HepG2 (cell line): ENCODE data around the gene HSPB6. TPM values are rescaled to one million over a fixed set of nuclear protein-coding genes. Genes with fewer than 3 reads are reported as not detected.

Experiments used
- ATAC-seq: fragments of 200-7000 bp; cut with Tn5 transposase; 3 replicates; pipeline ENCODE4 v1.9.1; 2020; ENCODE audit warnings: mild to moderate bottlenecking, moderate library complexity
- BruUV-seq: library from RNA; stranded (reverse); fragments of 400-500 nt; replicated peaks from 2 replicates; lab custom pipeline; 2021; lab: Mats Ljungman, UMichigan
- CTCF ChIA-PET: fragments of 300-600 bp; formaldehyde crosslinking; extraction: SDS; loops from one replicate; lab custom pipeline; 2021; ENCODE audit warnings: low total read pairs, inconsistent platforms, low intra/inter-chr PET ratio; lab: Yijun Ruan, JAX
- POLR2A ChIA-PET: fragments of 350-600 bp; sonication (Branson Sonifier 250); formaldehyde crosslinking; loops from one replicate; lab custom pipeline; 2020; ENCODE audit warnings: antibody characterized with exemption, inconsistent platforms; lab: Yijun Ruan, JAX
- DNase-seq: peaks from one replicate; pipeline ENCODE4 v3.0.0-alpha.2; 2015; ENCODE audit warnings: low spot score
- FAIRE-seq: peaks from 3 replicates; lab custom pipeline; 2011; peaks lifted over from hg19 to GRCh38; lab: Jason Lieb, UNC
- H2AFZ ChIP-seq: one replicate; pipeline ENCODE4 v1.6.1; 2011; ENCODE audit warnings: low read length, inconsistent platforms
- H3K27ac ChIP-seq: fragments of 300-600 bp; 3 replicates; pipeline ENCODE4 v1.8.0; 2011; ENCODE audit warnings: mixed run types, mild to moderate bottlenecking, mixed read lengths, low read length, inconsistent platforms; ENCODE audit not compliant: insufficient read depth; ENCODE audit errors: extremely low read length
- H3K27me3 ChIP-seq, 2 experiments: fragments of 200-600 bp in 1 of 2; 2 replicates in 1 of 2; 3 replicates in 1 of 2; pipeline versions ENCODE4 v1.6.0 to v1.8.0; 2011; ENCODE audit warnings: low read length in 2 of 2, mild to moderate bottlenecking in 2 of 2, moderate library complexity in 2 of 2, inconsistent platforms in 1 of 2; ENCODE audit not compliant: insufficient read depth in 2 of 2, control insufficient read depth in 1 of 2
- H3K36me3 ChIP-seq, 2 experiments: fragments of 200-600 bp in 1 of 2; replicated peaks in 1 of 2; 2 replicates in 1 of 2; 3 replicates in 1 of 2; pipeline versions ENCODE4 v1.5.1 to v1.8.0; 2011; ENCODE audit warnings: low read length in 2 of 2, inconsistent platforms in 1 of 2; ENCODE audit not compliant: insufficient read depth in 2 of 2, control insufficient read depth in 1 of 2
- H3K4me1 ChIP-seq: 2 replicates; pipeline ENCODE4 v1.5.1; 2012; ENCODE audit warnings: low read length, inconsistent platforms; ENCODE audit not compliant: insufficient read depth
- H3K4me2 ChIP-seq: 2 replicates; pipeline ENCODE4 v1.6.0; 2011; ENCODE audit warnings: low read depth, low read length, inconsistent platforms
- H3K4me3 ChIP-seq, 3 experiments: fragments of 200-600 bp in 1 of 3; sonication (generic), shearing (Covaris generic) in 1 of 3; replicated peaks in 1 of 3; 2 replicates each; pipeline ENCODE4 v1.5.1; 2011 to 2016; ENCODE audit warnings: low read length in 3 of 3, inconsistent platforms in 2 of 3, low read depth in 2 of 3, mild to moderate bottlenecking in 2 of 3, control low read depth in 1 of 3, mixed read lengths in 1 of 3; ENCODE audit not compliant: insufficient read depth in 1 of 3
- H3K79me2 ChIP-seq: one replicate; pipeline ENCODE4 v1.6.1; 2011; ENCODE audit warnings: low read length, inconsistent platforms; ENCODE audit not compliant: insufficient read depth
- H3K9ac ChIP-seq: 2 replicates; pipeline ENCODE4 v1.6.0; 2011; ENCODE audit warnings: mild to moderate bottlenecking, low read depth, low read length, inconsistent platforms; ENCODE audit not compliant: insufficient read depth
- H3K9me3 ChIP-seq: 2 replicates; pipeline ENCODE4 v1.5.1; 2012; ENCODE audit warnings: mild to moderate bottlenecking, low read length
- H4K20me1 ChIP-seq: 2 replicates; pipeline ENCODE4 v1.6.0; 2011; ENCODE audit warnings: inconsistent platforms, mild to moderate bottlenecking, low read length, moderate library complexity; ENCODE audit not compliant: insufficient read depth
- CREB1 ChIP-seq, 2 experiments: fragments of 450-650 bp in 1 of 2; IDR thresholded peaks; 2 replicates each; pipeline ENCODE4 v1.6.1; 2016 to 2017; ENCODE audit warnings: control low read depth in 1 of 2, mild to moderate bottlenecking in 1 of 2, missing compliant biosample characterization in 1 of 2, missing genetic modification characterization in 1 of 2
- GATAD1 ChIP-seq: IDR thresholded peaks from 2 replicates; pipeline ENCODE4 v1.6.1; 2016; ENCODE audit warnings: missing genetic modification reagents, missing compliant biosample characterization
- JUNB ChIP-seq: sonication (generic); formaldehyde crosslinking; IDR thresholded peaks from 2 replicates; pipeline ENCODE4 v1.8.0; 2022; ENCODE audit warnings: missing genetic modification reagents, mild to moderate bottlenecking, borderline replicate concordance
- KDM5B ChIP-seq: sonication (generic); formaldehyde crosslinking; IDR thresholded peaks from 2 replicates; pipeline ENCODE4 v1.4.0; 2020; ENCODE audit warnings: missing genetic modification reagents, mild to moderate bottlenecking, borderline replicate concordance
- NFIC ChIP-seq: IDR thresholded peaks from 2 replicates; pipeline ENCODE4 v1.6.1; 2012; ENCODE audit warnings: mild to moderate bottlenecking, low read length, inconsistent platforms
- POGZ ChIP-seq: sonication (generic); formaldehyde crosslinking; IDR thresholded peaks from 2 replicates; pipeline ENCODE4 v1.4.0; 2020; ENCODE audit warnings: mild to moderate bottlenecking, missing genetic modification reagents
- ZNF772 ChIP-seq: sonication (generic); formaldehyde crosslinking; IDR thresholded peaks from 2 replicates; pipeline ENCODE4 v1.5.0; 2020; ENCODE audit warnings: mild to moderate bottlenecking, missing genetic modification reagents
- WGBS: methylation state at CpG from one replicate; pipeline ENCODE4 v1.1.6; 2017; ENCODE audit warnings: low lambda C conversion rate; 5-methylcytosine and 5-hydroxymethylcytosine counted together
- in situ Hi-C: cut with HindIII; loops from 2 replicates; pipeline ENCODE4 v1.10.0; 2017; ENCODE audit warnings: low pct_unique_long_range_greater_than_20kb; ENCODE audit not compliant: extremely low pct_ligation_motif_present
- intact Hi-C: fragments of 100-400 bp; cut with micrococcal nuclease; formaldehyde crosslinking; loops from one replicate; pipeline ENCODE4 v1.10.0; 2022; ENCODE audit not compliant: unreplicated experiment
- polyA plus RNA-seq, 8 experiments: library from polyadenylated mRNA; depleted of rRNA in 3 of 8; stranded (reverse) in 7 of 8; unstranded in 1 of 8; fragments of >200 nt; fragmentation: Illumina TruSeq in 4 of 8; extraction: Trizol in 4 of 8; gene quantifications; 2 replicates each; pipeline versions ENCODE4 v1.2.1 to v1.2.3, GENCODE V29; 2011 to 2016; ENCODE audit warnings: low read depth in 4 of 8, missing spikeins in 1 of 8, mixed read lengths in 1 of 8; ENCODE audit not compliant: insufficient read depth in 1 of 8
- total RNA-seq, 5 experiments: library from RNA; depleted of rRNA; stranded (reverse); fragments of >200 nt; fragmentation: Illumina TruSeq; extraction: Trizol; gene quantifications; 2 replicates each; pipeline ENCODE4 v1.2.3, GENCODE V29; 2016; ENCODE audit warnings: low read depth in 1 of 5
- TF ChIP-seq, protein P1 (sequence below): sonication (generic); formaldehyde crosslinking; IDR thresholded peaks from 2 replicates; pipeline ENCODE4 v1.5.0; 2020; ENCODE audit warnings: mild to moderate bottlenecking, missing genetic modification reagents, borderline replicate concordance
- TF ChIP-seq, protein P2 (sequence below): IDR thresholded peaks from 2 replicates; pipeline ENCODE4 v1.6.1; 2016; ENCODE audit warnings: missing genetic modification reagents, missing compliant biosample characterization
- TF ChIP-seq, protein P3 (sequence below): sonication (generic); formaldehyde crosslinking; IDR thresholded peaks from 2 replicates; pipeline ENCODE4 v1.8.1; 2023; ENCODE audit warnings: mild to moderate bottlenecking, missing genetic modification reagents, borderline replicate concordance
- TF ChIP-seq, protein P4 (sequence below): IDR thresholded peaks from 2 replicates; pipeline ENCODE4 v1.6.1; 2016; ENCODE audit warnings: low read depth, missing genetic modification reagents, missing compliant biosample characterization

Gene HSPB6
- total and polyA plus RNA-seq, 2 of the 13 experiments (the other 11 are each of a cell fraction or from before 2014, with no cell fraction given) = 0.18 TPM; not detected in 1

DNA sequence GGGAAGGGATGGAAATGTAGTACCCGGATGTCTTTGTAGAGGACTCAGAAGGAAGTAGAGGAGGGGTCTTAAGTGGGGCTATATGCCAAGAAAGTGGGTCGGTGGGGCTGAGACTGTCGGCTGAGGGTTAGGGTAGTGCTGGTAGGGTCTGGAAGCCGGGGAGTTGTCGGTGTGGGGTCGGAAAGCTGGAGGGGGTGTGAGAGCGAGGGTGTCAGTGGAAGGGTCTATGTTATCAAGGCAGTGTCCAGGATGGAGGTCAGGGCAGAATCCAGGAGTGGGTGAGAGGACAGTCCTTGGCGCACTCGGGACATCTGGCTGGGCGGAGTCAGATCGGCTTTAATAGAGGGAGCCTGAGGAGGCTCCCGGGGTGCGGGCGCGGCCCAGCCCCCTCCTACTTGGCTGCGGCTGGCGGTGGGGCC lies 1.7 kb downstream of the HSPB6 start (continued):
- TF ChIP-seq, protein P1, sequence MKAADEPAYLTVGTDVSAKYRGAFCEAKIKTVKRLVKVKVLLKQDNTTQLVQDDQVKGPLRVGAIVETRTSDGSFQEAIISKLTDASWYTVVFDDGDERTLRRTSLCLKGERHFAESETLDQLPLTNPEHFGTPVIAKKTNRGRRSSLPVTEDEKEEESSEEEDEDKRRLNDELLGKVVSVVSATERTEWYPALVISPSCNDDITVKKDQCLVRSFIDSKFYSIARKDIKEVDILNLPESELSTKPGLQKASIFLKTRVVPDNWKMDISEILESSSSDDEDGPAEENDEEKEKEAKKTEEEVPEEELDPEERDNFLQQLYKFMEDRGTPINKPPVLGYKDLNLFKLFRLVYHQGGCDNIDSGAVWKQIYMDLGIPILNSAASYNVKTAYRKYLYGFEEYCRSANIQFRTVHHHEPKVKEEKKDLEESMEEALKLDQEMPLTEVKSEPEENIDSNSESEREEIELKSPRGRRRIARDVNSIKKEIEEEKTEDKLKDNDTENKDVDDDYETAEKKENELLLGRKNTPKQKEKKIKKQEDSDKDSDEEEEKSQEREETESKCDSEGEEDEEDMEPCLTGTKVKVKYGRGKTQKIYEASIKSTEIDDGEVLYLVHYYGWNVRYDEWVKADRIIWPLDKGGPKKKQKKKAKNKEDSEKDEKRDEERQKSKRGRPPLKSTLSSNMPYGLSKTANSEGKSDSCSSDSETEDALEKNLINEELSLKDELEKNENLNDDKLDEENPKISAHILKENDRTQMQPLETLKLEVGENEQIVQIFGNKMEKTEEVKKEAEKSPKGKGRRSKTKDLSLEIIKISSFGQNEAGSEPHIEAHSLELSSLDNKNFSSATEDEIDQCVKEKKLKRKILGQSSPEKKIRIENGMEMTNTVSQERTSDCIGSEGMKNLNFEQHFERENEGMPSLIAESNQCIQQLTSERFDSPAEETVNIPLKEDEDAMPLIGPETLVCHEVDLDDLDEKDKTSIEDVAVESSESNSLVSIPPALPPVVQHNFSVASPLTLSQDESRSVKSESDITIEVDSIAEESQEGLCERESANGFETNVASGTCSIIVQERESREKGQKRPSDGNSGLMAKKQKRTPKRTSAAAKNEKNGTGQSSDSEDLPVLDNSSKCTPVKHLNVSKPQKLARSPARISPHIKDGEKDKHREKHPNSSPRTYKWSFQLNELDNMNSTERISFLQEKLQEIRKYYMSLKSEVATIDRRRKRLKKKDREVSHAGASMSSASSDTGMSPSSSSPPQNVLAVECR = no peak
- no peak for TF ChIP-seq NFIC

DNA sequence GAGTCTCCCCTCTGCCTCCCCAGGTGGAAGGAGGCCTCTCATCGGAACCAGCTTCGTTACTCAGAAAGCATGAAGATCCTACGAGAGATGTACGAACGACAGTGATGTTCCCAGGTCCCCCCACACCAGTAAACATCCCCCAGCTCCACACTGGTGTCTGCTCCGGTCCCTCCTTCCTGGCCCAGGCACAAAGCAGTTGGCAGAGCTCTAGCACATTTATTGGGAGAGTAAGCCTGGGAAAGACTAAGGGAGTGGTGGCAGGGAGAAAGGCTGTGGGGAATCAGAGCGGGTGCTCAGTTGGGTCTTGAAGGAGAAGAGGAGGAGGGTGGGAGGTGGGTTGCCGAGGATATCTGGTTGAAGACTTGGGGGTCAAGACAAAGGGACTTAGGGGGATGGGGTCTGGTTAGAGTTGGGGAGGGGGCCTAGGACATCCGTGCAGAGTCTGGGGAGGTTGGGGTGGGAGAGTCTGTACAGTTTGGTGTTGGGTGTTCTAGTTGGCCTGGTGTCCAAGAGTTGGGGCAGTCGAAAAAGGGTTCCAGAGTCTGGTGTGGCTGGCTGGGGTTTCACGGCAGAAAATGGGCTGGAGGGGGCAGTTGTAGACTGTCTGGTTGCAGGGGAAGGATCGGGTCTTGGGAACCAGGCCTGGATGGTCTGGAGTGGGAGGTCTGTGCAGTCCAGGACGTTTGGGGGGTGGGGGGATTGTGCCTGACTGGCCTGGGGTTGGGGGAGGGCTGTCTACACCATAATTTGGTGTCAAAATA lies 2.3 kb downstream of the HSPB6 start:
- ATAC-seq (no peak), FAIRE-seq (no peak), DNase-seq (no peak)
- Histone ChIP-seq H3K36me3 (peaks cover 3 to 21% of the 10 kb centered on the region in 2 experiments; a peak in 3 of 5 replicates), H3K4me2 (no peak overlapping the region), H4K20me1 (no peaks in the 10 kb centered on the region), H2AFZ (no peak overlapping the region), H3K79me2 (peaks cover 5% of the 10 kb centered on the region), H3K4me1 (peaks cover 23% of the 10 kb centered on the region), H3K9me3 (no peaks in the 10 kb centered on the region), H3K27me3 (no peaks in the 10 kb centered on the region), H3K9ac (no peak overlapping the region), H3K27ac (no peak overlapping the region), H3K4me3 (no peak overlapping the region)
- WGBS = 87% methylated on average over 13 of the region's 13 CpGs
- intact Hi-C loops (no loop called here), in situ Hi-C loops (no loop called here)
- BruUV-seq = no TSS peak
- CTCF ChIA-PET = no interaction called here
- POLR2A ChIA-PET = no interaction called here
- TF ChIP-seq KDM5B (CRISPR knock-in tag) (no peak), ZNF772 (no peak), GATAD1 (CRISPR knock-in tag) (no peak), JUNB (CRISPR knock-in tag) (no peak), CREB1 (IDR thresholded peaks at IDR 0.05) (no peak), CREB1 (CRISPR knock-in tag; IDR thresholded peaks at IDR 0.05) (no peak), POGZ (CRISPR knock-in tag) (no peak)
- TF ChIP-seq, protein P2, sequence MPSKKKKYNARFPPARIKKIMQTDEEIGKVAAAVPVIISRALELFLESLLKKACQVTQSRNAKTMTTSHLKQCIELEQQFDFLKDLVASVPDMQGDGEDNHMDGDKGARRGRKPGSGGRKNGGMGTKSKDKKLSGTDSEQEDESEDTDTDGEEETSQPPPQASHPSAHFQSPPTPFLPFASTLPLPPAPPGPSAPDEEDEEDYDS (CRISPR knock-in tag) = no peak
- TF ChIP-seq, protein P3, sequence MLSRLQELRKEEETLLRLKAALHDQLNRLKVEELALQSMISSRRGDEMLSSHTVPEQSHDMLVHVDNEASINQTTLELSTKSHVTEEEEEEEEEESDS (CRISPR knock-in tag) = no peak
- TF ChIP-seq, protein P4, sequence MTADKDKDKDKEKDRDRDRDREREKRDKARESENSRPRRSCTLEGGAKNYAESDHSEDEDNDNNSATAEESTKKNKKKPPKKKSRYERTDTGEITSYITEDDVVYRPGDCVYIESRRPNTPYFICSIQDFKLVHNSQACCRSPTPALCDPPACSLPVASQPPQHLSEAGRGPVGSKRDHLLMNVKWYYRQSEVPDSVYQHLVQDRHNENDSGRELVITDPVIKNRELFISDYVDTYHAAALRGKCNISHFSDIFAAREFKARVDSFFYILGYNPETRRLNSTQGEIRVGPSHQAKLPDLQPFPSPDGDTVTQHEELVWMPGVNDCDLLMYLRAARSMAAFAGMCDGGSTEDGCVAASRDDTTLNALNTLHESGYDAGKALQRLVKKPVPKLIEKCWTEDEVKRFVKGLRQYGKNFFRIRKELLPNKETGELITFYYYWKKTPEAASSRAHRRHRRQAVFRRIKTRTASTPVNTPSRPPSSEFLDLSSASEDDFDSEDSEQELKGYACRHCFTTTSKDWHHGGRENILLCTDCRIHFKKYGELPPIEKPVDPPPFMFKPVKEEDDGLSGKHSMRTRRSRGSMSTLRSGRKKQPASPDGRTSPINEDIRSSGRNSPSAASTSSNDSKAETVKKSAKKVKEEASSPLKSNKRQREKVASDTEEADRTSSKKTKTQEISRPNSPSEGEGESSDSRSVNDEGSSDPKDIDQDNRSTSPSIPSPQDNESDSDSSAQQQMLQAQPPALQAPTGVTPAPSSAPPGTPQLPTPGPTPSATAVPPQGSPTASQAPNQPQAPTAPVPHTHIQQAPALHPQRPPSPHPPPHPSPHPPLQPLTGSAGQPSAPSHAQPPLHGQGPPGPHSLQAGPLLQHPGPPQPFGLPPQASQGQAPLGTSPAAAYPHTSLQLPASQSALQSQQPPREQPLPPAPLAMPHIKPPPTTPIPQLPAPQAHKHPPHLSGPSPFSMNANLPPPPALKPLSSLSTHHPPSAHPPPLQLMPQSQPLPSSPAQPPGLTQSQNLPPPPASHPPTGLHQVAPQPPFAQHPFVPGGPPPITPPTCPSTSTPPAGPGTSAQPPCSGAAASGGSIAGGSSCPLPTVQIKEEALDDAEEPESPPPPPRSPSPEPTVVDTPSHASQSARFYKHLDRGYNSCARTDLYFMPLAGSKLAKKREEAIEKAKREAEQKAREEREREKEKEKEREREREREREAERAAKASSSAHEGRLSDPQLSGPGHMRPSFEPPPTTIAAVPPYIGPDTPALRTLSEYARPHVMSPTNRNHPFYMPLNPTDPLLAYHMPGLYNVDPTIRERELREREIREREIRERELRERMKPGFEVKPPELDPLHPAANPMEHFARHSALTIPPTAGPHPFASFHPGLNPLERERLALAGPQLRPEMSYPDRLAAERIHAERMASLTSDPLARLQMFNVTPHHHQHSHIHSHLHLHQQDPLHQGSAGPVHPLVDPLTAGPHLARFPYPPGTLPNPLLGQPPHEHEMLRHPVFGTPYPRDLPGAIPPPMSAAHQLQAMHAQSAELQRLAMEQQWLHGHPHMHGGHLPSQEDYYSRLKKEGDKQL (CRISPR knock-in tag) = no peak
